Fibroblast of lung (primary cell): ENCODE results near the gene NLRP1.

ENCODE experiments used
- EZH2 ChIP-seq: IDR thresholded peaks from 2 replicates; pipeline ENCODE4 v1.5.1; 2012; ENCODE audit warnings: low read length, control low read depth, mild to moderate bottlenecking; ENCODE audit errors: missing control alignments
- TF ChIP-seq, protein P1 (sequence below), 2 donors: IDR thresholded peaks in 1 of 2; conservative IDR thresholded peaks in 1 of 2; 1 replicate in 1 of 2; 2 replicates in 1 of 2; pipeline ENCODE4 v1.5.1; 2011 to 2012; ENCODE audit warnings: low read length in 2 of 2, control low read depth in 1 of 2, inconsistent platforms in 1 of 2, low read depth in 1 of 2, mild to moderate bottlenecking in 1 of 2

DNA sequence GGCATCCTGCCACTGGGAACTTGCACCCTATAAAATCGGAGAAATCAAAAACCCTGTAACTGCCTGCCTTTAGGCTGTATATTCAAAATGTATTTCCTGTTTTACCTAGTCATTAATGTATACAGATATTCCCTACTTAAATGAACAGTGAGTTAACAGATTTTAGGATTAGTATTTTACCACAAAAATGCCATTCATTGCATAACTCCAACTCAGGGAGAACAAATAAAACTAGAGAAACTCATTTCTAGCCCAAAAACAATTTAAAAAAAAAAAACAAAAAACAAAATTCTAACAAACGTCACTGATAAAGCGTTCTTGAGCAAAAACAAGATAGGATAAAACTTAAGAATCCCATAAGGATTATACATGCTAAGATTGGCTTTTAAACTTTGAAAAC is 111.8 kb downstream of the NLRP1 start:
- TF ChIP-seq, protein P1, sequence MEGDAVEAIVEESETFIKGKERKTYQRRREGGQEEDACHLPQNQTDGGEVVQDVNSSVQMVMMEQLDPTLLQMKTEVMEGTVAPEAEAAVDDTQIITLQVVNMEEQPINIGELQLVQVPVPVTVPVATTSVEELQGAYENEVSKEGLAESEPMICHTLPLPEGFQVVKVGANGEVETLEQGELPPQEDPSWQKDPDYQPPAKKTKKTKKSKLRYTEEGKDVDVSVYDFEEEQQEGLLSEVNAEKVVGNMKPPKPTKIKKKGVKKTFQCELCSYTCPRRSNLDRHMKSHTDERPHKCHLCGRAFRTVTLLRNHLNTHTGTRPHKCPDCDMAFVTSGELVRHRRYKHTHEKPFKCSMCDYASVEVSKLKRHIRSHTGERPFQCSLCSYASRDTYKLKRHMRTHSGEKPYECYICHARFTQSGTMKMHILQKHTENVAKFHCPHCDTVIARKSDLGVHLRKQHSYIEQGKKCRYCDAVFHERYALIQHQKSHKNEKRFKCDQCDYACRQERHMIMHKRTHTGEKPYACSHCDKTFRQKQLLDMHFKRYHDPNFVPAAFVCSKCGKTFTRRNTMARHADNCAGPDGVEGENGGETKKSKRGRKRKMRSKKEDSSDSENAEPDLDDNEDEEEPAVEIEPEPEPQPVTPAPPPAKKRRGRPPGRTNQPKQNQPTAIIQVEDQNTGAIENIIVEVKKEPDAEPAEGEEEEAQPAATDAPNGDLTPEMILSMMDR (conservative IDR thresholded peaks at IDR 0.05 in 1 of 2, IDR thresholded peaks at IDR 0.05 in 1 of 2; ENCODE audit: low read depth in 1 of 2, low read length in 2 of 2) = no peak
- no peak for TF ChIP-seq EZH2
